Stimulated activated CD8-positive, alpha-beta memory T cell treated with anti-CD3 and anti-CD28 coated beads, Interleukin-7, amount 100 ng/mL, for 4 hours (primary cell): ENCODE measurements around the gene MCCC1.
A peak's percentile ranks its signal among the peaks of the same experiment; 100 is the strongest.

Source experiments
- DNase-seq, 2 donors: peaks; one replicate each; pipeline ENCODE4 v3.0.0-alpha.2; 2020; ENCODE audit warnings: low read depth in 2 of 2

The MCCC1 gene

DNA sequence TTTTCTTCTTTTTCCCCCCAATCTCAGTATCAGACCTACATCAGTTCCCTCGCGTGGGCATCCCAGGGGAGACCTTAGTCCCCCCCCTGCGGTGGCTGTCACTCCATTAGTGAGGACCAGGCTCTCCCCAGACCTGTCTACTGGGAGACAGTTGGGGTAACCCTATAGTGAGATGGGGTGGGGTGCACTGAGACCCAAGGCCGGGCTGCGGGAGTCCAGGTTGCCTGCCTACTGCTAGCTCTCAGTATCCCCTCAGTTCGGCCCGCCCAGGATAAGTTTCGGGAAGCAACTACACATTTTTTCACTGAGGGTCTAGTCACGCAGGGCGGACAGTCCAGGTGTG lies 118.3 kb downstream of the MCCC1 start:
- DNase-seq = no peak

DNA sequence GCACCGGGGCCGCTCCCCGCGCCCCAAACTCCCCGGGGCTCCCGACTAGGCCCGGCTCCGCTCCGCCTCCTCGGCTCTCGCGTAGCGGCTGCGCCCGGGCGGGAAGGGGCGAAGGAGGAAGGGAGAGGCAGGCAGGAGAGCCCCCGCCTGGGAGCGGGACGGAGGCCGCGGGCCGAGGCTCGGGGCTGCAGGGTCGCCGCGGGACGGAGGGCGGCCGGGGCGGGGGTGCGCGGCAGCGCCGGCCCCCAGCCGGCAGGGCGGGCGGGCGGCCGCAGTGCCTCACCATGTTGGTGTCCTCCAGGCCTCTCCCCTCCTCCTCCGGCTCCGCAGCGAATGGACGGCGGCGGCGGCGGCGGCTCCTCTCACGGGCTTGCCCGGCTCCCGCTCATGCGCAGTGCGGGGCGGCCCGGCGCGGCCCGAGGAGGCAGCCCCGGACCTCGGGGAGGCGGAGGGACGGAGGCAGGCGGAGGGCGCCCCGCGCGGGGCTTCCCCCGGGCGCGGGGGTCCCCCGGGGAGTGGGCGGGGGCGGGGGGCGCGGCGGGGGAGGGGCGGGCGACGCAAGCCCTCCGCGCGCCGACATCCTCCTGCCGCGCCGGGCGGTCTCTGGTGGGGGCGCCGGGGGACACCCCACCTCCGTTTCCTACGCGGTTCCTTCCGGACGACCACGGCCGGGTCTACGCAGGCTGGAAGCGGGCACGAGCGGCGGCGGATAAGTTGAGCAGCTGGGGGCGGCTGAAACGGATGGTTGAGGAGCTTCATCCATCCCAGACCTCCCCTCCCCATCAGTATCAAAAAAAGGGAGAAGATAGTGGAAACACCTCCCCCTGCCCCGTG lies 118.9 kb downstream of the MCCC1 start, which contains the start of gene DCUN1D1:
TSS of gene DCUN1D1 (minus strand) at position 335 of the 834 bp plus-strand sequence. CDS start at position 286, 49 bp downstream.
- peak; percentile 68 to 83 for DNase-seq

DNA sequence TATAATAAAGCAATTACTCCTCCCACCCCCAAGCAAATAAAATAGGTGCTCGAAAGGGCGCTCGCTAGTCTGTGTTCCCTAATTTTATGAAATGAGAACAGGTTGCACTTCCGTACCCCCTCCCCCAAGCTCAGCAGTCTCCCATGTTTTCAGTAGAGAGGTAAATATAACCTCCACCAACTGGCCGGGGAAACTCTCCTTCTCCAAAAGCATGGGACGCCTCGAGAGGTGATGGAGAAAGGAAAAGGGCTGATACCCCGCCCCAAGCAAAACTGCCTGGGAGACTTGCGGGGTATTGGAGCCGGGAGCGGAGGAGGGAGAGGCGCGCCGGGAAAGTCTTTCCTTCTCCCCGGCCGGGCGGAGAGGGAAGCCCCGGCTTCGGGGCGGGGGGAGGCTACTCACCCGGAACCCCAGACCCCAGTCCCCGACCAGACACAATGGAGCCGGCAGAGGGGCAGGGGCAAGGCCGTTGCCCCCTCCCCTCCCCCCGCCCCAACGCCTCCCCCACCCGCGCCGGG lies 119.6 kb downstream of the MCCC1 start:
- no peak for DNase-seq

DNA sequence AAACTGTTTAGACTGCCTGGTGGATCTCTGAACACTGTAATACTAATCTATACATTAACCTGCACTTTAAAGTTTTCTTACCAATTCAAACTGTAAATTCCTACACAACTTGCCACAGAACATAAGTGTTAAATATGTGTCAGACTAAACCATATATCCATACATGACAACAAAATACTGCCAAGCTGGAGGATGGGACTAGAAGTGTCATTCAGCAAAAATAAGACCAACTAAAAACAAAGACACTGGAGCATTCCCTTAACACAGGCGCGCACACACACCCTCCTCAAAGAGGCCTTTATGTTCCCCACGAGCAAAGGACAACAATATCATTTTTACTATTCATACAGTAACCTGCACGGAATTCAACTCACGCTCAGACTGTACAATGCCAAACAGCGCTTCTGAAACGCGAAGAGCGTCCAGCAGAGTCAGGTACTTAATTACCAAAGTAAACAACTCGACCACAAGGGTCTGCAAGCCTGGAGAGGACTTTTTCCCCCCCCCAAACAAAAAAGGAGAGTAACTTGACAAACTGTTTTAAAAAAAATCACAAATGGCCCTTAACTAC lies 120.1 kb downstream of the MCCC1 start:
- DNase-seq = no peak

DNA sequence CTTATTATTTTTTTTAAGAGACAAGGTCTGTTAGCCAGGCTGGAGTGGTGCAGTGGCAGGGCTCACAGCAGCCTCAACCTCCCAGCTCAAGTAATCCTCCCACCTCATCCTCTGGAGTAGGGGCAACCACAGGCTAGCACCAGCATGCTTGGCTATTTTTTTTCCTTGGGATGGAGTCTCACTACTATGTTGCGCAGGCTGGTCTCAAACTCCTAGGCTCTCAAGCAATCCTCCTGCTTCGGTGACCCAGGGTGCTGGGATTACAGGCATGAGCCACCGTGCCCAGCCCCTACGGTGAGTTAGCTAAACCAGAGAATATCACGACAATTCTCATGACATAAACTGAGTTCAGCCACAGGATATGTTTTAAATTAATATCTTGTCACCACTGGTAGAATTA lies 120.9 kb downstream of the MCCC1 start:
- DNase-seq = no peak

DNA sequence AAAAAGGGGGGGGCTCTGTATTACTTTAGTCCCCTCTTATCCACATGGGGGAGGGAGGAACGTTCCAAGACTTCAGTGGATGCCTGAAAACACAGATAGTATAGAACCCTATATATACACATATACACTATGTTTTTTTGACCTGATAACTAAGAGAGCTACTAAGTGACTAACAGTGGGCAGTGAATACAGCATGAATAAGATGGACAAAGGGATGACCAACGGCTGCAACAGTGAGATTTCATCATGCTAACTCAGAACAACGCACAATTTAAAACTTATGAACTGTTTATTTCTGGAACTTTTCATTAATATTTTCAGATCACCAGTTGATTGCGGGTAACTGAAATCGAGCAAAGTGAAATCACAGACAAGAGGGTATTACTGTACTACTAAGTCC lies 126.2 kb downstream of the MCCC1 start:
- DNase-seq = no peak

DNA sequence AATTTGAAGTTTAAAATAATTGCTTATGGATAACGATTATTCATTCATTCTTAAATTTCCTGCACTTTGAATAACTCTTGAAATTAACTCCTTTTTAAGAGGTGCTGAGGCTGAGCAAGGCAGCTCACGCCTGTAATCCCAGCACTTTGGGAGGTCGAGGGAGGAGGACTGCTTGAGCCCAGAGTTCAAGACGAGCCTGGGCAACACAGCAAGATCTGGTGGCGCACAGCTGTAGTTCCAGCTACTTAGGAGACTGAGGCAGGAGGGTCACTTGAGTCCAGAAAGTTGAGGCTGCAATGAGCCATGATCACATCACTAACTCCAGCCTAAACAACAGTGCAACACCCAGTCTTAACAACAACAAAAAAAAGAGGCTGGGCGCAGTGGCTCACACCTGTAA lies 126.9 kb downstream of the MCCC1 start:
- DNase-seq = no peak

DNA sequence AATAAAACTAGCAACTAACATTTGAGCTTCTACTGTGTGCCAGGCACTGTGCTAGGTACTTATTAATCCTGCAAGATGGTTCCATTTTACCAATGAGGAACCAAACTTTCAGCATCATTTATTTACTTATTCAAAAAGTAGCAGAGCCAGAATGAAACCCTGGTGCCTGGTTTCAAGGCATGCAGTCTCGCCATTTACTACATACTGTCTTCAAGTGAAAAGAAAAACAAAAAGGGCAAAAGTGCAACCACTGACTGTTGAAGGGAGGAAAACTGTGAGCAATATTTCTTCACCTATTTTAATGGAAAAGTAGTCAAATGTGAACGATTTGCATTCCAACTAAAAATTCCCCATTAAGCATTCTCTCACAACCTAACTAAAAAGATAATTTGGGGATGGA lies 127.7 kb downstream of the MCCC1 start:
- no peak for DNase-seq

DNA sequence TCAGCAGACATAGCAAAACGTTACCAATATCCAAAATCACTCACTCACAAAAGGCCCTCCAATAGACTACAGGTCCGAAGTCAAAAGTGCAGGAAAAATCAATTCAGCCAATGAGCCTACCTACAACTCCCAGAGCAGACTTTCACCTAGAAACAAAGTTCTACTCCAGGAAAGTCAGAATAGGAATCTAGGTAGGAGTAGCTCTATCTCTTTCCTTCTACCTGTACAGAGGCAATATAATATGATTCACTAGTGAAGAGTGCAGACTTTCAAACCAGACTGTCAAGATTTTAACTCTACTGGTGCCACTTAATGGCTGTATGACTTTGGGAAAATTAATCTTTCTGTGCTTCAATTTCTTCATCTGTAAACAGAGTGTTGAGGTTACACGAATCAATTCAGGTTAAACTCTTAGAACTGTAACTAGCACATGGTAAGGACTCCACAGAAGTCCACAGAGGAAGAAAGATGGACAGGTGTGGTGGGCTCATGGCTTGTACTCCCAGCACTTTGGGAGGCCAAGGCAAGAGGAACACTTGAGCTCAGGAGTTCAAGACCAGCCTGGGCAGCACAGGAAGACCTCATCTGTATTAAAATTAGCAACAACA lies 128.4 kb downstream of the MCCC1 start:
- DNase-seq = no peak

DNA sequence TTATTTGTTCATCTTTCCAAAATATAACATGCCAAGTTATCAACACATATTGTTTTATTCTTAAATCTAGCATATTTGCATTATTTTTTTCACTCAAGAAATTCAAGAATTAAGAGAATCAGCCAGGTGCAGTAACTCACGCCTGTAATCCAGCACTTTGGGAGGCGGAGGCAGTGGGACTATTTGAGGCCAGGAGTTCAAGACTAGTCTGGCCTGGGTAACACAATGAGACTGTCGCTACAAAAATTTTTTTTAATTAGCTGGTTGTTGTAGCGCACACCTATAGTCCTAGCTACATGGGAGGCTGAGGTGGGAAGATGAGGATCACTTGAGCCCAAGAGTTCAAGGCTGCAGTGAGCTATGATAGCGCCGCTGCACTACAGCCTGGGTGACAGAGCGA lies 129.4 kb downstream of the MCCC1 start:
- DNase-seq = no peak

DNA sequence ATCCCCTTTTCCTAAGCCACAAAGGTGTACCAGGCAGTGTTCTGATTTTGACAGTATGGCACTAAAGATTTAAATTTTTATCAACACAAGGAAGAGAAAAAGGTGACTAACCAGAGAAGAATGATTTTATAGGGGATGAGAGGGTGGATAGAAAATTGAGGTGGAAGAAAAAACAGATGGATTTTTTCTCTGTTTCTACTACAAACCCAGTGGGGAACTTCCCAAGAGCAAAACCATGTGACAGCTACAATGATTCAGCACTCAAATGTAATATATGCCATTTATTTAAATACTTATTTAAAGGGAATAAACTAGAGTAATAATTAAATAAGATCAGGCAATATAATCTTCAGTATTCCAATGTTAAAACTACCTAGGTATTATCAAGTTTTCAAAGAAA lies 130.0 kb downstream of the MCCC1 start:
- no peak for DNase-seq

DNA sequence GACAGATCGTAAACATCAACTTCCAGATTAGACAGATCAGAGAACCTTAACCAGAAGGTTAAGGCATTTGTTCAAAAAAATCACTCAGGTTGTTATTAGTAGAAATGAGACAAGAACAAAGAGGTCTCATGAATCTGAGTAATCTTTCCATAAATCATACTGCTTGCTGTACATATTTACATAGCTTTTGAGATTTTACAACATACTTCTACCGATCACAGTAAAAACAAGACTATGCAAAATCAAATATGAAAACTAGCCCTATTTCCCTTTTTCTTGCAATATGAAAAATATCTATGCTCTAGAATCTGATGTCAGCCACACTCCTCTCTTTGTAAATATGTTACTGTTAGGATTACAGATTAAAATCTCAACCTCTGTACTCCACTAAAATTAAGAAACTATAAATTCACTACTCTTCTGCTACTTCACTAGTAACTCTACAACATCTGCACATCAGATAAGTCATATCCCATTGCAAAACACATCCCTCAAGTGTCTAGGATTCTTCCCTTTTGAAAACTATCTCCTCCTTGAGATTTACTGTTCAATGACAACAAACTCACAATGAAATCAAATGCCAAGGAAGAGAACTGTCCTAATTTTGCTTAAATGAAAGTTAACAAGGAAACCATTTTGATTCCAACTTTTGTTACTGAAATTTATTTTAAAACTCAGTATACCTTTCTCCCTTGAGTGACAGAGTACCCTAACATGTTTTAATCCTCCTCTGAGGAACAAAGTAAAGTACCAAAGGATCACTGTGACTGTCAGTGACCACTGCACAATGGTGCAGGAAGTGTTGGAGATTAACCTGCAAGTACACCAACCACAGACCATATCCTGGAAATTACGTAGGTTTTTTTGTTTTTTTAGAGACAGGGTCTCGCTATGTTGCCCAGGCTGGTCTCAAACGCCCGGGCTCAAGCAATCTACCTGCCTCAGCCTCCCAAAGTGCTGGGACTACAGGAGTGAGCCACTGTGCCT lies 131.8 kb downstream of the MCCC1 start:
- no peak for DNase-seq

DNA sequence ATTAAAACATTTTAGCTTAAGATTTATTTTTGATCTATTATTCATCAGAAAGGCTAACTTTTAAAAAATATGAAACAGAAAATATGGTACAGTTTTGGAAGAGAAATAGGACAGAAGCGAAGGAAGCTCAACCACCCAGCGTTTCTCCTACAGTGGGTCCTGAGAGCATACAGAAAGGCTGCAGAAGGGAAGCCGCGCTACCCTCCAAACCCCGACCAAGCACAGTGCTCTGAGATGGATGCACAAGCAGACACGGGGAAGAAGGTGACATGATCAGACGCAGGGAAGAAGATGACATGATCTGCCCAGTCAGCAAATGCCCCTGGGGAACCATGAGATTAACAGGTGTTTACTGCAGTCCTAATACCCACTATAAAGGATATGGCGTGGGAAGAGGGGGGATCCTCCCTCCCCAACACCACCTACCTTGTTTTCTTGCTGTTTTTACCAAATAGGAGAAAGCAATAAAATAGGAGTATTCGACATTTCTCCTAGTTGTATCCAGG lies 133.4 kb downstream of the MCCC1 start:
- DNase-seq = no peak
